ENCODE results near the gene FBXW8. TPM values are rescaled to one million over a fixed set of nuclear protein-coding genes. Genes with fewer than 3 reads are reported as not detected.

Gene FBXW8
- total RNA-seq, 6 experiments from 2014 or later = 4.5 to 9.6 (median 6.3) TPM

GRCh38 chr12:116984098-116984497, 73.3 kb downstream of the FBXW8 start:
- TF ChIP-seq, protein P1, sequence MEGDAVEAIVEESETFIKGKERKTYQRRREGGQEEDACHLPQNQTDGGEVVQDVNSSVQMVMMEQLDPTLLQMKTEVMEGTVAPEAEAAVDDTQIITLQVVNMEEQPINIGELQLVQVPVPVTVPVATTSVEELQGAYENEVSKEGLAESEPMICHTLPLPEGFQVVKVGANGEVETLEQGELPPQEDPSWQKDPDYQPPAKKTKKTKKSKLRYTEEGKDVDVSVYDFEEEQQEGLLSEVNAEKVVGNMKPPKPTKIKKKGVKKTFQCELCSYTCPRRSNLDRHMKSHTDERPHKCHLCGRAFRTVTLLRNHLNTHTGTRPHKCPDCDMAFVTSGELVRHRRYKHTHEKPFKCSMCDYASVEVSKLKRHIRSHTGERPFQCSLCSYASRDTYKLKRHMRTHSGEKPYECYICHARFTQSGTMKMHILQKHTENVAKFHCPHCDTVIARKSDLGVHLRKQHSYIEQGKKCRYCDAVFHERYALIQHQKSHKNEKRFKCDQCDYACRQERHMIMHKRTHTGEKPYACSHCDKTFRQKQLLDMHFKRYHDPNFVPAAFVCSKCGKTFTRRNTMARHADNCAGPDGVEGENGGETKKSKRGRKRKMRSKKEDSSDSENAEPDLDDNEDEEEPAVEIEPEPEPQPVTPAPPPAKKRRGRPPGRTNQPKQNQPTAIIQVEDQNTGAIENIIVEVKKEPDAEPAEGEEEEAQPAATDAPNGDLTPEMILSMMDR (IDR thresholded peaks at IDR 0.05) = no peak
- no peak for TF ChIP-seq POLR2A (IDR thresholded peaks at IDR 0.05)
- no peaks in the 10 kb centered on the region for H3K27me3 ChIP-seq
- H3K36me3 ChIP-seq = peaks cover 0 to 6% (median 0%) of the 10 kb centered on the region in 4 donors
- H3K27ac ChIP-seq = no peak overlapping the region
- no peaks in the 10 kb centered on the region for H3K9me3 ChIP-seq
- H3K4me3 ChIP-seq = no peak overlapping the region
- H3K4me1 ChIP-seq = no peaks in the 10 kb centered on the region
- no peak for DNase-seq
- intact Hi-C loops (cut with DNase I) = no loop called here
- ATAC-seq = no peak
- WGBS (ENCODE audit: insufficient coverage, low coverage, low lambda C conversion rate, missing lambda C conversion rate) = 60% methylated on average over 5 of the region's 5 CpGs

- peaks cover 0 to 12% (median 0%) of the 10 kb centered on the region in 4 donors for H3K36me3 ChIP-seq
- intact Hi-C loops (cut with DNase I) = no loop called here
- H3K4me3 ChIP-seq = no peak overlapping the region
- H3K27ac ChIP-seq = no peak overlapping the region
- no peaks in the 10 kb centered on the region for H3K27me3 ChIP-seq
- DNase-seq (no peak), ATAC-seq (no peak)
- H3K9me3 ChIP-seq = no peaks in the 10 kb centered on the region
- peaks cover 0 to 11% (median 5%) of the 10 kb centered on the region in 4 donors for H3K4me1 ChIP-seq
- TF ChIP-seq, protein P1 (IDR thresholded peaks at IDR 0.05) = no peak
- no peak for TF ChIP-seq POLR2A (IDR thresholded peaks at IDR 0.05)
Observed at GRCh38 chr12:116990329-116990728, 79.6 kb downstream of the FBXW8 start.

GRCh38 chr12:116990971-116991966, 80.5 kb downstream of the FBXW8 start:
- TF ChIP-seq POLR2A (IDR thresholded peaks at IDR 0.05) = no peak
- TF ChIP-seq, protein P1 (IDR thresholded peaks at IDR 0.05) = no peak
- DNase-seq (no peak), ATAC-seq (peak; percentile 58 to 69 (median 62))
- H3K4me3 ChIP-seq = no peak overlapping the region
- H3K27ac ChIP-seq = no peak overlapping the region
- WGBS (ENCODE audit: insufficient coverage, low coverage, low lambda C conversion rate, missing lambda C conversion rate) = 65% methylated on average over 7 of the region's 7 CpGs
- H3K36me3 ChIP-seq = peaks cover 0 to 12% (median 0%) of the 10 kb centered on the region in 4 donors
- H3K4me1 ChIP-seq = peaks cover 0 to 11% (median 5%) of the 10 kb centered on the region in 4 donors
- intact Hi-C loops (cut with DNase I) = no loop called here
- no peaks in the 10 kb centered on the region for H3K9me3 ChIP-seq
- H3K27me3 ChIP-seq = no peaks in the 10 kb centered on the region

- H3K4me1 ChIP-seq = peaks cover 0 to 11% (median 5%) of the 10 kb centered on the region in 4 donors
- no peaks in the 10 kb centered on the region for H3K27me3 ChIP-seq
- H3K27ac ChIP-seq = no peak overlapping the region
- ATAC-seq (no peak), DNase-seq (no peak)
- intact Hi-C loops (cut with DNase I) = no loop called here
- no peaks in the 10 kb centered on the region for H3K36me3 ChIP-seq
- H3K4me3 ChIP-seq = no peak overlapping the region
- H3K9me3 ChIP-seq = no peaks in the 10 kb centered on the region
- TF ChIP-seq, protein P1 (IDR thresholded peaks at IDR 0.05) = no peak
- TF ChIP-seq POLR2A (IDR thresholded peaks at IDR 0.05) = no peak
- 92% methylated on average over 12 of the region's 13 CpGs for WGBS (ENCODE audit: insufficient coverage, low coverage, low lambda C conversion rate, missing lambda C conversion rate)
Observed at GRCh38 chr12:116996093-116996492, 85.3 kb downstream of the FBXW8 start.
